PC-3 (cell line): Measurements from ENCODE around the gene SLC25A21. TPM values are rescaled to one million over a fixed set of nuclear protein-coding genes. Genes with fewer than 3 reads are reported as not detected.
"Not testable (repeated sequence)": the region's sequence is repeated elsewhere in the genome, so short reads cannot be mapped to it uniquely, and the experiment has no call there.

Experiments used
- ATAC-seq: fragments of 200-7000 bp; cut with Tn5 transposase; 2 replicates; pipeline ENCODE4 v1.9.1; 2020; ENCODE audit warnings: mild to moderate bottlenecking, moderate library complexity
- BruUV-seq: library from RNA; stranded (reverse); fragments of 400-500 nt; replicated peaks from 2 replicates; lab custom pipeline; 2021; lab: Mats Ljungman, UMichigan
- CTCF ChIA-PET: fragments of 300-600 bp; sonication (Branson Sonifier 250); formaldehyde crosslinking; loops from one replicate; lab custom pipeline; 2022; ENCODE audit warnings: antibody characterized with exemption; lab: Charles Lee
- POLR2A ChIA-PET: fragments of 300-600 bp; sonication (Branson Sonifier 250); formaldehyde crosslinking; loops from one replicate; lab custom pipeline; 2022; ENCODE audit warnings: antibody characterized with exemption; ENCODE audit not compliant: unreplicated experiment; lab: Charles Lee
- DNase-seq: peaks from one replicate; pipeline ENCODE4 v3.0.0-alpha.2; 2015
- H2AFZ ChIP-seq: fragments of 300-600 bp; sonication (generic); 2 replicates; pipeline ENCODE4 v1.6.0; 2016; ENCODE audit warnings: antibody characterized with exemption, low read length
- H3F3A ChIP-seq: fragments of 300-600 bp; sonication (generic); one replicate; pipeline ENCODE4 v1.6.0; 2017; ENCODE audit warnings: antibody characterized with exemption, low read length, control low read depth, mild to moderate bottlenecking; ENCODE audit not compliant: unreplicated experiment
- H3K27ac ChIP-seq: fragments of 300-600 bp; sonication (generic); 2 replicates; pipeline ENCODE4 v1.5.1; 2016; ENCODE audit warnings: mild to moderate bottlenecking, low read length
- H3K27me3 ChIP-seq: fragments of 300-600 bp; sonication (generic); 2 replicates; pipeline ENCODE4 v1.6.1; 2016; ENCODE audit warnings: low read length, mixed read lengths
- H3K36me3 ChIP-seq: fragments of 300-600 bp; sonication (generic); 2 replicates; pipeline ENCODE4 v1.6.1; 2016; ENCODE audit warnings: low read depth, mixed run types, low read length, mixed read lengths
- H3K4me1 ChIP-seq: fragments of 300-600 bp; sonication (generic); 2 replicates; pipeline ENCODE4 v1.5.1; 2016; ENCODE audit warnings: low read length; ENCODE audit not compliant: insufficient read depth
- H3K4me2 ChIP-seq: fragments of 300-600 bp; sonication (generic); 2 replicates; pipeline ENCODE4 v1.6.0; 2016; ENCODE audit warnings: low read length
- H3K4me3 ChIP-seq: fragments of 300-600 bp; sonication (generic); 2 replicates; pipeline ENCODE4 v1.5.1; 2016; ENCODE audit warnings: mild to moderate bottlenecking, low read length, mixed read lengths
- H3K79me2 ChIP-seq: fragments of 300-600 bp; sonication (generic); 2 replicates; pipeline ENCODE4 v1.6.1; 2017; ENCODE audit warnings: low read length, mixed read lengths
- H3K9ac ChIP-seq: fragments of 300-600 bp; sonication (generic); 2 replicates; pipeline ENCODE4 v1.6.0; 2016; ENCODE audit warnings: mild to moderate bottlenecking, low read length
- H3K9me2 ChIP-seq: fragments of 300-600 bp; sonication (generic); replicated peaks from 2 replicates; pipeline ENCODE4 v1.6.1; 2016; ENCODE audit warnings: mixed run types, low read length, mixed read lengths
- H3K9me3 ChIP-seq: fragments of 300-600 bp; sonication (generic); 2 replicates; pipeline ENCODE4 v1.6.1; 2016; ENCODE audit warnings: low read length, mixed read lengths
- H4K20me1 ChIP-seq: fragments of 300-600 bp; sonication (generic); 2 replicates; pipeline ENCODE4 v1.6.1; 2016; ENCODE audit warnings: low read length, mixed read lengths
- CTCF ChIP-seq: fragments of 300-600 bp; sonication (generic); conservative IDR thresholded peaks from 2 replicates; pipeline ENCODE4 v1.5.1; 2017; ENCODE audit warnings: antibody characterized with exemption, low read depth, mild to moderate bottlenecking, low read length
- EZH2 ChIP-seq: fragments of 300-600 bp; sonication (generic); IDR thresholded peaks from one replicate; pipeline ENCODE4 v1.6.1; 2017; ENCODE audit warnings: antibody characterized with exemption, mild to moderate bottlenecking, low read length; ENCODE audit not compliant: unreplicated experiment
- EZH2phosphoT487 ChIP-seq: fragments of 300-600 bp; sonication (generic); IDR thresholded peaks from 2 replicates; pipeline ENCODE4 v1.6.1; 2018; ENCODE audit warnings: mild to moderate bottlenecking, antibody characterized with exemption, low read length, borderline replicate concordance
- intact Hi-C: fragments of 100-400 bp; cut with micrococcal nuclease; formaldehyde crosslinking; loops from 2 replicates; pipeline ENCODE4 v1.9.0; 2023
- total RNA-seq: library from RNA; depleted of rRNA; stranded (reverse); fragments of >200 nt; gene quantifications from 2 replicates; pipeline ENCODE4 v1.2.3, GENCODE V29; 2014

SLC25A21 gene
- total RNA-seq, 1 experiment from 2014 or later, result 0.87 TPM

- Histone ChIP-seq H3F3A (no peaks in the 10 kb centered on the region), H4K20me1 (no peaks in the 10 kb centered on the region), H2AFZ (no peak overlapping the region), H3K4me1 (no peaks in the 10 kb centered on the region), H3K9me2 (no peaks in the 10 kb centered on the region), H3K36me3 (no peaks in the 10 kb centered on the region), H3K9me3 (no peaks in the 10 kb centered on the region), H3K4me2 (no peak overlapping the region), H3K79me2 (no peaks in the 10 kb centered on the region), H3K9ac (no peak overlapping the region), H3K27ac (no peak overlapping the region), H3K4me3 (no peak overlapping the region), H3K27me3 (no peaks in the 10 kb centered on the region)
- BruUV-seq, result no TSS peak
- intact Hi-C loops, result no loop called here
- CTCF ChIA-PET, result interaction anchor here (0.6 kb wide), 1 partner anchor 1041 kb away, joined by 9 read pairs; the partner anchor contains the start of gene BRMS1L
- POLR2A ChIA-PET, result no interaction called here
- no peak for DNase-seq
- TF ChIP-seq EZH2 (no peak), EZH2phosphoT487 (no peak), CTCF (no peak)
- ATAC-seq, result no peak
Measured at GRCh38 chr14:36866867-36867266, 305.5 kb downstream of the SLC25A21 start.

- Histone ChIP-seq H3K27me3 (no peaks in the 10 kb centered on the region), H2AFZ (no peak overlapping the region), H3K4me3 (no peak overlapping the region), H4K20me1 (no peaks in the 10 kb centered on the region), H3F3A (no peaks in the 10 kb centered on the region), H3K9ac (no peak overlapping the region), H3K4me1 (no peaks in the 10 kb centered on the region), H3K4me2 (no peak overlapping the region), H3K79me2 (no peaks in the 10 kb centered on the region), H3K27ac (no peak overlapping the region), H3K9me3 (no peaks in the 10 kb centered on the region), H3K9me2 (no peaks in the 10 kb centered on the region), H3K36me3 (no peaks in the 10 kb centered on the region)
- ChIA-PET POLR2A (no interaction called here), CTCF (no interaction called here)
- intact Hi-C loops, result no loop called here
- DNase-seq, result peak; percentile 33
- ATAC-seq, result no peak
- TF ChIP-seq EZH2phosphoT487 (no peak), CTCF (peak; percentile 58; the same call in 1 of the 2 replicates)
- BruUV-seq, result no TSS peak
Measured at GRCh38 chr14:36863271-36863670, 309.1 kb downstream of the SLC25A21 start.

- ATAC-seq, H3K4me3 ChIP-seq, H3K9me3 ChIP-seq, H3K9me2 ChIP-seq, H2AFZ ChIP-seq, H3K36me3 ChIP-seq, H3K27ac ChIP-seq, POLR2A ChIA-PET, H3K27me3 ChIP-seq, H3K4me1 ChIP-seq, H3K9ac ChIP-seq, BruUV-seq, H3F3A ChIP-seq, intact Hi-C loops, H4K20me1 ChIP-seq, H3K4me2 ChIP-seq, H3K79me2 ChIP-seq, DNase-seq: not testable (repeated sequence)
- CTCF ChIA-PET, result interaction anchor here (0.6 kb wide), 1 partner anchor 164 kb away, joined by 3 read pairs; no protein-coding TSS in a partner anchor
Measured at GRCh38 chr14:36862237-36862636, 310.2 kb downstream of the SLC25A21 start.
